ENCODE measurements around the gene CARD9. TPM values are rescaled to one million over a fixed set of nuclear protein-coding genes. Genes with fewer than 3 reads are reported as not detected.

CARD9 gene
- total RNA-seq, 1 donor from 2014 or later: 1.2 TPM

- TF ChIP-seq, protein P1, sequence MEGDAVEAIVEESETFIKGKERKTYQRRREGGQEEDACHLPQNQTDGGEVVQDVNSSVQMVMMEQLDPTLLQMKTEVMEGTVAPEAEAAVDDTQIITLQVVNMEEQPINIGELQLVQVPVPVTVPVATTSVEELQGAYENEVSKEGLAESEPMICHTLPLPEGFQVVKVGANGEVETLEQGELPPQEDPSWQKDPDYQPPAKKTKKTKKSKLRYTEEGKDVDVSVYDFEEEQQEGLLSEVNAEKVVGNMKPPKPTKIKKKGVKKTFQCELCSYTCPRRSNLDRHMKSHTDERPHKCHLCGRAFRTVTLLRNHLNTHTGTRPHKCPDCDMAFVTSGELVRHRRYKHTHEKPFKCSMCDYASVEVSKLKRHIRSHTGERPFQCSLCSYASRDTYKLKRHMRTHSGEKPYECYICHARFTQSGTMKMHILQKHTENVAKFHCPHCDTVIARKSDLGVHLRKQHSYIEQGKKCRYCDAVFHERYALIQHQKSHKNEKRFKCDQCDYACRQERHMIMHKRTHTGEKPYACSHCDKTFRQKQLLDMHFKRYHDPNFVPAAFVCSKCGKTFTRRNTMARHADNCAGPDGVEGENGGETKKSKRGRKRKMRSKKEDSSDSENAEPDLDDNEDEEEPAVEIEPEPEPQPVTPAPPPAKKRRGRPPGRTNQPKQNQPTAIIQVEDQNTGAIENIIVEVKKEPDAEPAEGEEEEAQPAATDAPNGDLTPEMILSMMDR (IDR thresholded peaks at IDR 0.05; ENCODE audit: borderline replicate concordance): no peak
- H3K36me3 ChIP-seq: peaks cover 45% of the 10 kb centered on the region
- no peak overlapping the region for H3K27ac ChIP-seq (replicated peaks)
- no peak overlapping the region for H3K4me3 ChIP-seq
- peaks cover 27% of the 10 kb centered on the region for H3K4me1 ChIP-seq
- H3K9me3 ChIP-seq (replicated peaks): no peaks in the 10 kb centered on the region
- no peak for DNase-seq
- H3K27me3 ChIP-seq (ENCODE audit: low read depth): no peaks in the 10 kb centered on the region
- intact Hi-C loops (cut with micrococcal nuclease): no loop called here
Measured at GRCh38 chr9:136379401-136379800, 5.9 kb upstream of the CARD9 start.

DNA sequence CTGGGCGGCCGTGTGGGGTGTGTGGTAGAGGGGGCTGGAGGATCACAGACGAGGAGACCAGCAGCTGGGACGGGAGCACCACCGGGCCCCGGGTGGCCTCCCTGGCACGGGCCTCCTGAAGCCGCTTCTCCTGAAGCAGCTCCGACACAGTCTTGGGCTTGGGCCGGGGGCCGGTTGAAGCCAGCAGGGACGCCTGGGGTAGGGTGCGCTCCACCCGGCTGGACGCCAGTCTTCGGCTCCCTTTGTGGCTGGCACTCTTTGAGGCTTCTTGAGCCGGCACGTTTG, 5.5 kb upstream of the CARD9 start:
- Histone ChIP-seq H3K9me3 (replicated peaks) (no peaks in the 10 kb centered on the region), H3K27ac (replicated peaks) (no peak overlapping the region), H3K4me3 (no peak overlapping the region), H3K27me3 (ENCODE audit: low read depth) (no peaks in the 10 kb centered on the region), H3K36me3 (peaks cover 41% of the 10 kb centered on the region), H3K4me1 (peaks cover 27% of the 10 kb centered on the region)
- DNase-seq: no peak
- TF ChIP-seq, protein P1 (IDR thresholded peaks at IDR 0.05; ENCODE audit: borderline replicate concordance): no peak
- intact Hi-C loops (cut with micrococcal nuclease): no loop called here

GRCh38 chr9:136378170-136379002, 4.9 kb upstream of the CARD9 start:
- TF ChIP-seq, protein P1 (IDR thresholded peaks at IDR 0.05; ENCODE audit: borderline replicate concordance): no peak
- H3K4me1 ChIP-seq: peaks cover 27% of the 10 kb centered on the region
- no peaks in the 10 kb centered on the region for H3K27me3 ChIP-seq (ENCODE audit: low read depth)
- H3K4me3 ChIP-seq: no peak overlapping the region
- peaks cover 36% of the 10 kb centered on the region for H3K36me3 ChIP-seq
- intact Hi-C loops (cut with micrococcal nuclease): no loop called here
- no peak overlapping the region for H3K27ac ChIP-seq (replicated peaks)
- H3K9me3 ChIP-seq (replicated peaks): no peaks in the 10 kb centered on the region
- DNase-seq: no peak

- Histone ChIP-seq H3K27ac (replicated peaks) (no peak overlapping the region), H3K27me3 (ENCODE audit: low read depth) (no peaks in the 10 kb centered on the region), H3K9me3 (replicated peaks) (no peaks in the 10 kb centered on the region), H3K4me1 (peaks cover 27% of the 10 kb centered on the region), H3K4me3 (no peak overlapping the region), H3K36me3 (peaks cover 28% of the 10 kb centered on the region)
- TF ChIP-seq, protein P1 (IDR thresholded peaks at IDR 0.05; ENCODE audit: borderline replicate concordance): no peak
- intact Hi-C loops (cut with micrococcal nuclease): no loop called here
- DNase-seq: no peak
Measured at GRCh38 chr9:136377341-136378169, 4.1 kb upstream of the CARD9 start.

DNA sequence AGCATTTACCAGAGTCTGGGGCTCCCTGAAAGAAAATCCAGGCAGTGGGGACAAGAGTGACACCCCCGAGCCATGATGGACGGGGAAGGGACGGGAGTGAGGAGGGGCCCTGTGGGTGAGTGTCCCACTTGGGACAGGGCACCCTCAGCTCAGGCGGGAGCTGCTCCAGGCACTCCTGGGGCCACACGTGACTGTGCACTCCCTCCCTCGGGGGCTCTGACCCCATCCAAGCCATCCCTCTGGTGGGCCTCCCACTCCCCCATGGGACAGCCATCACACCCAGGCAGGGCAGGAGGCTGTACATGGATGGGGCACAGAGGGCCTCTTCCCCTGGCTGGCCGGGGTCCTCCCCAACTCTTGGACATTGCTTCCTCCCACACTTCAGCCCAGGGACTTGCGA, 3.0 kb upstream of the CARD9 start:
- intact Hi-C loops (cut with micrococcal nuclease): no loop called here
- TF ChIP-seq, protein P1 (IDR thresholded peaks at IDR 0.05; ENCODE audit: borderline replicate concordance): no peak
- Histone ChIP-seq H3K27me3 (ENCODE audit: low read depth) (no peaks in the 10 kb centered on the region), H3K36me3 (peaks cover 17% of the 10 kb centered on the region), H3K4me1 (peaks cover 23% of the 10 kb centered on the region), H3K4me3 (no peak overlapping the region), H3K27ac (replicated peaks) (no peak overlapping the region), H3K9me3 (replicated peaks) (no peaks in the 10 kb centered on the region)
- DNase-seq: no peak

Data from left ventricle myocardium inferior (tissue), 1 donor.